GM18499 (cell line): Measurements from ENCODE around the gene GBP7.
A peak's percentile ranks its signal among the peaks of the same experiment; 100 is the strongest.

Experiments
- ATAC-seq: cut with Tn5 transposase; IDR thresholded peaks from one replicate; pipeline ENCODE4 v1.9.1; 2021; ENCODE audit warnings: moderate number of reproducible peaks; ENCODE audit not compliant: insufficient read depth, unreplicated experiment

The GBP7 gene

GRCh38 chr1:89125913-89126580, 49.8 kb downstream of the GBP7 start, which contains the start of gene GBP2:
Gene GBP2, minus strand, starts transcription at chr1:89126114. Its CDS starts 4,148 bp downstream, at chr1:89121966.
- ATAC-seq = peak; percentile 90

GRCh38 chr1:89125240-89125912, 50.4 kb downstream of the GBP7 start:
- no peak for ATAC-seq

GRCh38 chr1:89121641-89122040, 54.2 kb downstream of the GBP7 start:
- ATAC-seq = no peak

DNA sequence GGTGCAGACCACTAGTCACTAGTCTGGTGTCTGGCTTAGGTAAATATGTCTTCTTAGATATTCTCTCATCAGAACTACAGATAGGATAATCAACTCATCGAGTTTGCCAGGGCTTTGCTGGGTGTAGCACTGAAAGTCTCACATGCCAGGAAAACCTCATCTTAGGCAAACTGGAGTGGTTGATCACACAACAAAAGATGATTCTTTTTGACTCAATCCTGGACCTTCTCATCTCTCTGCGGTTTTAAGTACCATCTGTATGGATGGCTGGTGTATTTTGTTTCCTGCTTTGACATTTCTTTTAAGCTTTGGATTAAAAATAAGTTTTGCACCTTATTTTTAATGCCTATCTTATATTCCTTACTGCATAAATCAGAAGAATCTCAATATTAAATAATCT, 61.1 kb downstream of the GBP7 start:
- ATAC-seq = no peak

DNA sequence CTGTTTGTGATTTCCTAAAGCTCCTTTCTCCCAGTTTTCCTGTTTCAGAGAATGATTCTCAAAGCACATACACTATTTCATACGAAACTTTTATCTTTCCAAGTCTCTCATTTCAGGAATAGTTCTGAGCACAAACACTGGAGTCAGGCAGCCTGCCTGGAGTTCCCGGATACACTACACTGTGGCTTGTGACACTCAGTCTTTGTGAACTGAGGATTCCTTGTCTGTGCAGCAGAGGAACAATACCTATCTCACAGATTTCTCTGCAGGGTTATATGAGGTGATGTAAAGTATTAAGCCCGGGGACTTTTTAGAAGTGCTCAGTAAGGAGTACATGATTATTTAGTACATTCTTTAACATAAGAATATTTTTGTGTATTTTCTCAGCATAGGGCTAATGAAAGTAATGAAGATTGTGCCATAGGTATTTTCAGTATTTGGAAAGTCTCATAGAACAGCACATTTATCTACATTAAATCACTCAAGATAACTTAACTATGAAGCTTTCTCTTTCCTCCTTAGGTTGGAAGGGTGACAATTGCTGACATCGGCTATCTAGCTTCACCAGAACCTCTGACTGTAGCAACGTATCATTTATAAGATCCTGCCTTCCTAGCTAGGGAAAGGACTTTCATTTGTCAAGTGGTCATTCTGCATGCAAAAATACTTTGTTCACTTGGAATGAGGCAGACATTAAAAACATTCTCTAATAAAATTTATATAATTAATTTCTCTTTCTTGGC, 62.8 kb downstream of the GBP7 start:
- no peak for ATAC-seq

DNA sequence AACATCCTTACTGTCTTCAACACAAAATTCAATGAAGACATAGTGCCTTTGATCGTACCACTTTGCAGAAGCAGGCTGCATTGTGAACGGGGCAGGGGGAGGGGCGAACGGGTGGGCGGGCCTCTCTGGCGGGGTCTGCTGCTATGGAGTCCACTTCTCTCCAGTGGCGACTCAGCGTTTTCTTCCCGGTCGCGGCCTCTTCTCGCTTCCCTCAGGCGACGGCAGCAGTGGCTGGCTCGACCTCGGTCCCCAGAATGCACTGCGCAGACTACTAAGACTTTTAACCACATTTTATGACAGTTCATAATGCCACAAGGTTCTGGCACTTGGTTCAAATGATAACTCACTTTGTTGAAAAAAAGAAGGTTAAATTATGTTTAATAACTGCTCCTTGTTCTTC, 71.1 kb downstream of the GBP7 start:
- no peak for ATAC-seq

GRCh38 chr1:89104147-89104546, 71.7 kb downstream of the GBP7 start:
- ATAC-seq = no peak

GRCh38 chr1:89102021-89102420, 73.8 kb downstream of the GBP7 start:
- ATAC-seq = no peak

GRCh38 chr1:89100412-89100811, 75.4 kb downstream of the GBP7 start:
- no peak for ATAC-seq

- no peak for ATAC-seq
Measured at GRCh38 chr1:89098857-89099256, 76.9 kb downstream of the GBP7 start.

- ATAC-seq = no peak
Measured at GRCh38 chr1:89095737-89096136, 80.1 kb downstream of the GBP7 start.

DNA sequence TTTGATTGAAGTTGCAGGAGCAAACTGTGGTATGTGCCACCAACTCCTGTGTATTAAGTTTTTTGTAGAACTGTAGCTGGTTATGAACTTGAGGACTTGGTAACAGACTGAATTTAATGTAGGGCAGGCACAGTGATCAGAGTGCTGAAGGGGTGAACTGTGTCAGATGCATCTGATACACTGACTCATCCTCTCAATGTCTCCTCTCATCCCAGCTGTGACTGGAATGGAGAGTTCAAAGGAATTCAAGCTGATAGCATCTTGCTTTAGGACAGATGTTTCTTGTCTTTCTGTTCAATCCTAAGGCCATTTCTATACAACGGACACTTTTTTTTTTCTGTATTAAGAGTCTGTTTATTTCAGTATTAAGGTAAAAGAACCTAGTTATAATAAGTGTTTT, 85.8 kb downstream of the GBP7 start:
- no peak for ATAC-seq

DNA sequence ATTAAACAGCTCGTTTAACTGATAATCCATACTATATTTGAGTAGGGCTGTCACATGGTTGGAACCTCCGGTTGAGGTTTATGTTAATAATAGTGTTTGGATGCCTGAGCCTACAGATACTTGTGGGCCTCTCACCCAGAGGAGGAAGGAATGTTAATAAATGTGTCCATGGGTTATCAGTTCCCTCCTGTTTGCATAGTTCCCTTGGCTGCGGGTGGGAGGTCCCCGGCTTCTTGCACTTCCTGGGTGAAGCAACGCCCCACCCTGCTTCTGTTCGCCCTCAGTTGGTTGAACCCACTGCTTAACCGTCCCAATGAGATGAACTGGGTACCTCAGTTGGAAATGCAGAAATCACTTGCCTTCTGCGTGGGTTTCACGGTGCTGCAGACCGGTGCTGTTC, 87.2 kb downstream of the GBP7 start:
- ATAC-seq = no peak

GRCh38 chr1:89087241-89087640, 88.6 kb downstream of the GBP7 start:
- no peak for ATAC-seq

DNA sequence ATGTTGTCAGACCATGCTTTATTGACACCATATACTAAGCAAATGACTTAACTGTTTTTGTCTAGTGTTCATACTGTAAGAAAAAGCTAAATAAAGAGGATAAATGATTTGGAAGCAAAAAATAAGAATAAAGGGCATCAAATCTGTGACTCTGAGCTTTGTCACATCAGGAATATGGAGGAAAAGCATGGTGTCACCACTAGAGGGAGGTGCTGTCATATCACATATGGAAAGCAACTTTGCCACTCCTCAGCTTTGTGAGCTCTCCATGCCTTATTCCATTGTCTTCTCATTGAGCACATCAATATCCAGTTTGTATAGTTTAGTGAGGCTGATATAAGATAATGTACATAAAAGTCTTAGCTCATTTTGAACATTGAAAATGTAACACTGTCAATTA, 90.0 kb downstream of the GBP7 start:
- no peak for ATAC-seq
